GM19099 (cell line): ENCODE results near the gene PHACTR3.

Experiments used
- POLR2A ChIP-seq: IDR thresholded peaks from 3 replicates; pipeline ENCODE4 v1.6.1; 2011; ENCODE audit warnings: low read depth; ENCODE audit not compliant: insufficient read length; ENCODE audit errors: extremely low read depth

The PHACTR3 gene

GRCh38 chr20:59723607-59724456 lies 119.5 kb downstream of the PHACTR3 start:
- no peak for TF ChIP-seq POLR2A

DNA sequence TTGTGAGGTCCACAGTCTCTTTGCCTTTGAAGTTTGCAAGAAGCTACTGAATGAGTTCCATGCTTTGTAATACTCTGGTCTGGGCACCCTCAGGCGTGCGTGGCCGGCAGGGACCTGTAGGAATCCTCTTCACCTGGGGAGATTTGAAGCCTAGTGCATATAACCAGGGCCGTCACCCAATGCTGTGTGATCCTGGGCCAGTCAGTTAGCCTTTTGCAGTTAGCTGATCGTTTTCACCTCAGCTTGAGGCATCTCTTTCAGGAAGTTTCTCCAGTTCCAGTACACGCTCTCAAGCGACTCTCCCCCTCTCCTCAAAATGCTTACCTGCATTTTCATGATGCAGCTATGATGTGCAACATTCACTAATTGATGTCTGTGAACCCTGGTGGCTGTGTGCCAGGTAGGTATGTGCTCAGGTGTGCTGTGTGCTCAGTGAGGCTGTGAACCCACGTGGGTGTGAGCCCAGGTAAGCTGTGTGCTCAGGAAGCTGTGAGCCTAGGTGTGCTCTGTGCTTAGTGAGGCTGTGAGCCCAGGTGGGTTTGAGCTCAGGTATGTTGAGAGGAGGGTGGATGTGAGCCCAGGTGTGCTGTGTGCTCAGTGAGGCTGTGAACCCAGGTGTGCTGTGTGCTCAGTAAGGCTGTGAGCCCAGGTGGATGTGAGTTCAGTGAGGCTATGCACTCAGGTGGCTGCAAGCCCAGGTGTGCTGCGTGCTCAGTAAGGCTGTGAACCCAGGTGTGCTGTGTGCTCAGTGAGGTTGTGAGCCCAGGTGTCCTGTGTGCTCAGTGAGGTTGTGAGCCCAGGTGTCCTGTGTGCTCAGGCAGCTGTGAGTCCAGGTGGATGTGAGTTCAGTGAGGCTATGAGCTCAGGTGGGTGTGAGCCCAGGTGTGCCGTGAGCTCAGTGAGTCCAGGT lies 120.4 kb downstream of the PHACTR3 start:
- TF ChIP-seq POLR2A: no peak

GRCh38 chr20:59725476-59726280 lies 121.3 kb downstream of the PHACTR3 start:
- no peak for TF ChIP-seq POLR2A

- TF ChIP-seq POLR2A: no peak
Observed at GRCh38 chr20:59726281-59726595, 121.9 kb downstream of the PHACTR3 start.

- no peak for TF ChIP-seq POLR2A
Observed at GRCh38 chr20:59728722-59729430, 124.5 kb downstream of the PHACTR3 start.

- no peak for TF ChIP-seq POLR2A
Observed at GRCh38 chr20:59729506-59729905, 125.2 kb downstream of the PHACTR3 start.

DNA sequence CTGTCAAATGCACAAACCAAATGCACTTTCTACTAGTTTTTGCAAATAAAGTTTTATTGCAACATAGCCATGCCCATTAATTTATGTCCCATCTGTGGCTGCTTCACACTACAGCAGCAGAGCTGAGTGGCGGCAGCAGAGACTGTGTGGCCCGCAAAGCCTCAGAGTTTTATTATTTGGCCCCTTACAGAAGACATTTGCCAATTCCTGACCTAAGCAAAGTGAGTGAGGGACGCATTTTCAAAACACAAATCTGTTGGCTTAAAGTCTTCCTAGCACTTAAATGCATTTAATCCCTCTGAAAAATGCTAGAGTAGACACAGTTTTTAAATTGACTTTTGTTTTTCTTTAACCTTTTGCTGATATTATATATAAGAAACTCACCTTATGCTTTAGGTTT lies 126.4 kb downstream of the PHACTR3 start:
- no peak for TF ChIP-seq POLR2A

GRCh38 chr20:59731376-59731775 lies 127.0 kb downstream of the PHACTR3 start:
- no peak for TF ChIP-seq POLR2A

DNA sequence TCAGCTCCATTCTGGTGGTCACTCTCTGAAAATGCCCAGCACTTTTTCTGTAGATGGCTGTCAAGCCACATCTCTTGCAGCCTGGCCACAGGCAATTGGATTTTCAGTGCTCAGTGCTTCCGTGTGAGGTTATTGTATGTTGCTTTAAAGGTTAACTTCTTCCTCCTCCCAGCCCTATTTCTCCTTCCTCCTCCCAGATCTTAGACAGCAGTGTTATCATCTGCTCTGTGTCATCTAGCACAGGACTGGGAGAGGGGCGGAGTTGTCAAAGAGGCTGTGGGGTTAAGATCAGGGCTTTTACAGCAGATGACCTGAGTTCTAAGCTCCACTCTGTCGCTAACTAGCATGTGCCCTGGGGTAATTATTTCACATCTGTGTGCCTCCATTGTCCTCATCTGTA lies 129.0 kb downstream of the PHACTR3 start:
- no peak for TF ChIP-seq POLR2A

GRCh38 chr20:59735486-59735885 lies 131.1 kb downstream of the PHACTR3 start:
- TF ChIP-seq POLR2A: no peak

DNA sequence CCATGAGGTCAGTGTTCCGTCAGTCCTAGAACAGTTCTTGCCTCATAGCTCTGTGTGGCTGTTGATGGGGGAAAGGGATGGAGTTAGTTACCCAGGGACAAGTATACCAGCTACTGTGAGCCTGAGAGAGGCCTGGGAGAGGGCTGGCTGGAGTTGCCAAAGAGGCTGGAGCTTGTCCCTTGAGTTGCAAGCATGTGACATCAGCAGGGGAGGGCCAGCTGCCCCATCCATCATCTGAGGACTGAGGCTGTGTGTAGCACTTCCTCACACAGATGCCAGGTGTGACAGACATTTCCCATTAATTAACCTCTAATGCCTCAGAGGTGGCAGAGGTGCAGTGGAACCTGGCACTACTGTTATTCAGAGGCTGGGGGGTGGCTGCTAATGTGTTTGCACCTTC lies 131.6 kb downstream of the PHACTR3 start:
- TF ChIP-seq POLR2A: no peak

- TF ChIP-seq POLR2A: no peak
Observed at GRCh38 chr20:59736366-59736765, 132.0 kb downstream of the PHACTR3 start.

GRCh38 chr20:59737073-59737666 lies 132.8 kb downstream of the PHACTR3 start:
- no peak for TF ChIP-seq POLR2A

DNA sequence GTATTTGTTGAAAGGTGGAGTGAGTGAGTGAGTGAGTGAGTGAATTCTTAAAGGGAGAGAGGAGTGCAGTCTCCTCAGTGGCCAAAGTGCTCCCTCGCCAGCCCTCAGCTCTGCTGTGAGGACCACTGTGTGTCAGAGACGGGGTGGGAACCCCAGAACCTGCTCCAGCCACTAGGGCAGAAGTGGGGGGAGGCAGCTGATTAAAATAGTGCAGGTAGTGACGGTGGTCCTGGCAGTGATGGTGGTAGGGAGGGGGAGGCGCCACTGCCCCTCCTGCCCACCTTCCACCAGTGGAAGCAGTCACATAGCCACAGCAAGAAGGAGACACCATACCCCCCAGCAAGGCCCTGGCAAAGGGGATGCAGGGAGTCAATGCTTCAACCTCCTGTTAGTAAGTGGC lies 133.5 kb downstream of the PHACTR3 start:
- TF ChIP-seq POLR2A: no peak
